Glomerular visceral epithelial cell (primary cell): ENCODE results near the gene B4GALNT3.
"Not testable (repeated sequence)": the region's sequence is repeated elsewhere in the genome, so short reads cannot be mapped to it uniquely, and the experiment has no call there.

Experiments used
- DNase-seq: peaks from one replicate; pipeline ENCODE4 v3.0.0-alpha.2; 2016; ENCODE audit errors: extremely low spot score

B4GALNT3 gene

DNA sequence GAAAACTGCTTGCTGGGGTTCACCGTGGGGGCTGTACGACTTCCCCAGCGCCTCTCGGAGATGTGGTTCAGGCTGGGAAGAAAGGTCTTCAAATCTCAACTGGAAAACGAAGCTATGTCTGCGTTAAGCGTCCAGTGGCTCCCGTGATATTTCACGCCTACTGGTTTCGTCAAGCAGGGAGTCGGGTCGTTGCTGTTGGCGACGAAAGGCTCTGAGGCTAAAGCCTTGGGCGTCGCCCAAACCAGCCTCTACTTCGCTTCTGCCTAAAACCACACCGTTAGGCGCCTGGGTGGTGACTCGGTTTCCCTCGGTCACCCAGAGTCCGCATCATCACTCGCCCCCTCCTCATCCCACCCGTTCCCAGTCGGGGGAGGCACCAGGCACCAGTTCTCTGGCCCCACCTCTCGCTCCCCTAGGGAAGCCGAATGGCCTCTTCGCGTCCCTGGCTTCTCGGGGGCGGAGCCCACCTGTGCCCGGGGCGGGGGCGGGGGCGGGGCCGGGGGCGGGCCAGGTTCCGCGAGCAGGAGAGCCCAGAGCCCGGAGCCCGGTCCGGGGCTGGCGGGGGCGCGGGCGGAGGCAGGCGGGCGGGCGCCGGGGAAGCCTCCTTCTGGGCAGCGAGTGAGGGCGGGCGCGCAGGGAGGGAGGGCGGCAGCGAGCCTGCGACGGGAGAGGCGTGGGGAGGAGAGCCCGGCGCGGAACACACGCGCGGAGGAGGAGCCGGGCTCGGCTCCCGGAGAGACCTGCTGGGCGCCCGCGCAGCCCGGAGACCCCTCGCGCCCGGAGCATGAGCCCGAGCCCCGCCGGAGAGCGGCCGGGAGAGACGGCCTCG is at the start of gene B4GALNT3:
B4GALNT3 (plus strand) TSS at position 510 of the 829 bp plus-strand sequence. CDS start 438 bp downstream, outside the sequence.
- DNase-seq: peak; percentile 24

DNA sequence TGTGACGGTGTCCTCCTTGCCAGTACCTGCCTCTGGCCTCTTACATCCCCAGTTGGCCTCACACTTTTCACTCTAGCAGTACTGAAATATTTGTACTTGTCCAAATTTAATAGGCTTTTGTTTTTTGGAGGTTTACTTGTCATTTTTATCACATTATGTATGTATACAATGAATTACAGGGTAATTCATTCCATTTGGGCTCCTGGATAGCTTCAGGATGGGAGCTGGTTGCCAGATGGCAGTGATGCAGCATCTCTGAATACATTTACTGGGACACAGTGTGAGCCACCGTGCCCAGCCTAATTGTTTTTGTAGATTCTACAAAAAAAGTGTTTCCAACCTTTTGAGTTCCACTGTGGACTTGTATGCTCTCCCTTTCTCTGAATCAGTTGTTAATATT is 44.9 kb upstream of the B4GALNT3 start:
- no peak for DNase-seq

- DNase-seq: no peak
Measured at GRCh38 chr12:418432-418831, 41.3 kb upstream of the B4GALNT3 start.

DNA sequence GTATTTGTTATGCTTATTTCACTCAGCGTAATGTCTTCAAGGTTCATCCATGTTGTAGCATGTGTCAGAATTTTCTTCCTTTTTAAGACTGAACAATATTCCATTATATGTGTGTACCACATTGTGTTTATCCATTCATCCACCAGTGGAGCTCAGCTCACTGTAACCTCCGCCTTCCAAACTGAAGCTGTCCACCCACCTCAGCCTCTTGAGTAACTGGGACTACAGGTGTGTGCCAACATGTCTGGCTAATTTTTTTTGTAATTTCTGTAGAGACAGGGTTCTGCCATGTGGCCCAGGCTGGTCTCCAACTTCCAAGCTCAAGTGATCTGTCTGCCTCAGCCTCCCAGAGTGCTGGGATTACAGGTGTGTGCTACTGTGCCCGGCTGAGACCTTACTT is 37.2 kb upstream of the B4GALNT3 start:
- DNase-seq: no peak

DNA sequence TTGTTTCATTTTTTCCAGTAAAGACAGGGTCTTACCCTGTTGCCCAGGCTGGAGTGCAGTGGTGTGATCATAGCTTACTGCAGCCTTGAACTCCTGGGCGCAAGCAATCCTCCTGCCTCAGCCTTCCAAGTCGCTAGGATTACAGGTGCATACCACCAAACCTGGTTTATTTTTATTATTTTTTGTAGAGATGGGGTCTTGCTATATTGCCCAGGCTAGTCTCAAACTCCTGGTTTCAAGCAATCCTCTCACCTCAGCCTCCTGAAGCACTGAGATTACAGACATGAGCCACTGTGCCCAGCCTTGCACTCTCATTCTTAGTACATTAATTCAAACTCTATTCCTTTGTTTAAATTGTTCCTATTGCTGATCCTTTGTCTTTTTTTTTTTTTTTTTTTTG is 24.0 kb upstream of the B4GALNT3 start:
- not testable (repeated sequence) for DNase-seq

GRCh38 chr12:442235-442884 is 17.4 kb upstream of the B4GALNT3 start:
- DNase-seq: peak; percentile 46

GRCh38 chr12:447141-447540 is 12.6 kb upstream of the B4GALNT3 start:
- DNase-seq: no peak

DNA sequence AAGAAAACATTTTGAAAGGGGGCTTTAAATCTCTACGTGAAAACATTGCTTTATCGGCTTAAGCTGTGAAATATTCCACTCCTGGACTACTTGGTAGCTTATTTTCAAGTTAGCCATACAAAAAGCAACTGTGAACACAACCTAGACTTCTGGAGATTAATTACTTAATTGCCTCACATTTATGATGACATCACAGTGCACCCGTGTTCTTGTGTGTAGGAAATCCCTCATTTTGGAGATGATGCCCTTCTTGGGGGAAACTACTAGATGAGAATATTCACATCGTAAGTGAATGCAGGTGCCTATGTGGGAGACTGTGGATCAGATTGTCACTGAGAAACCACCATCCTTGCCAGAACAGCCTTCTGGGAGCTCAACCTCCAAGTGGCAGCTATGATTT is 10.5 kb upstream of the B4GALNT3 start:
- DNase-seq: no peak

DNA sequence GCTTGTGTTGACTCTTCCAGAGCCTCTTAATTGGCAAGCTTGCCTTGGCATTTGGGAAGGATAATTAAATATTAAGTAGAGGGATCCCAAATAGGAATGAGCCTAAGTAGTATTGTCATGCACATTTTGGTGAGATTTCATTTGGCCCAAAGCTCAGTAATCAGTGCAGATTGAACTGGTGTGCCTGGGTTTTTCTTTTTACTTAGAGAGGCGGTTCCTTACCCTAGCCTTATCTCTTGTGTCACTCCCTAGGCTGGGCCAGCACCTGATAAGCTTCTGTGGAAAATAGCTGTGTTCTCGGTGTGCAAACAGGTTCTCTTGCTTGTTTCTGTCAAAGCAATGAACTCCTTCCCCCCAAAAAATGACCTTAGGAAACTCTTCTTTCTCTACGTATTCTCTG is 9.3 kb upstream of the B4GALNT3 start:
- no peak for DNase-seq

DNA sequence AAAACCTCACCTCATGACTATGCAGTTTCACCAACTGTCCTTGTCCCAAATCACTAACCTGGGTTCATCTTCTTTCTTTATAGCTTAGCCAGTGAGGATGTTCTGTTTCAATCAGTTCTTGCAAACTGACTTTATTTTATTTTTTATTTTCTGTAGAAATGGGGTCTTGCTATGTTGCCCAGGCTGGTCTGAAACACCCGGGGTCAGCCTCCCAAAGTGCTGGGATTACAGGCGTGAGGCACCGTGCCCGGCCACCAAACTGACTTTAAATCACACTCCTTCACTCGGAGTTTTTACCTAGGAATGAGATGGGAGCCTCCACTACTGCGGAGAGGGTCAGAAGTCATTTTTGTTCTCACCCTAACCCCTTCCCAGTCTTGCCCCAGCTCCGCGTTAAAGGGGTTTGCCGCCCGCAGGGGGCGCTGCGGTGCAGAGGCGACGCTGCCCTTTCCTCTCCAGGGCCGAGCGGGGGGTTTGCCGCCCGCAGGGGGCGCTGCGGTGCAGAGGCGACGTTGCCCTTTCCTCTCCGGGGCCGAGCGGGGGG is 7.0 kb upstream of the B4GALNT3 start:
- DNase-seq: no peak

DNA sequence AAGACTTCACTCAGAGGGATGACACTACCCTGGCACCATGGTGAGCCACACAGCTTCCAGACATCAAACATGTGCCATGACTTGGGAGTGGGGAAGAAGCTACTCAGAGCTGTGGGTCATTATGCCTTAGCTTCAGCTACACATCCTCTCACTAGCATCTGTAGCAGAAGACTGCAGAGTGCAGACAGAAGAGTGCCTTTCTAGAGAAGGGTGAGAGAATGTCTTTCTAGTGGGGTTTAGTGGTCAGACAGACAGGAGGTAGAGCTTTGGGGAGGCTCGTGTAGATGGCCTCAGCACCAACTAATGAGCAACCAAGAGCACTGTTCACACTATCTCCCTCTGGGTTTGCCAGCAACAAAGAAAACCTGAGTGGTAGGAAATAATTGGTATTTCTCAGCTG is 4.9 kb upstream of the B4GALNT3 start:
- DNase-seq: no peak

DNA sequence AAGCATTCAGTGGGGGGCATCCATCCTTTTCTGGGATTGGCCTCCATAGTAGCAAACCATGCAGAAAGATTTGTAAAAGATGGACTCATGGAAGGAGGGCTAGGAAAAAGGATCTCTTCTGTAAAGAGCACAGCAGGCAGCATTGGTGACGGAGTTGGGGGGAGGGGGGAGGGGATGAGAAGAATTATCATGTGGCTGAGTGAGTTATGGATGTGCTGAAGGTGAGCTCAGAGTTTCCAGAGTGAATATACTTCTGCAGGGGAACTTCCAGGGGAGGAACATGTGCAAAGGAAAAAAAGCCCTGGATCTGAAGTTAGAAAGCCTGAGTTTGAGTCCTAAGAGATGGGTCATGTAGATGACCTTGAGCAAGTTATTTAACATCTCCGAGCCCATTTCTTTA is 3.9 kb upstream of the B4GALNT3 start:
- no peak for DNase-seq

DNA sequence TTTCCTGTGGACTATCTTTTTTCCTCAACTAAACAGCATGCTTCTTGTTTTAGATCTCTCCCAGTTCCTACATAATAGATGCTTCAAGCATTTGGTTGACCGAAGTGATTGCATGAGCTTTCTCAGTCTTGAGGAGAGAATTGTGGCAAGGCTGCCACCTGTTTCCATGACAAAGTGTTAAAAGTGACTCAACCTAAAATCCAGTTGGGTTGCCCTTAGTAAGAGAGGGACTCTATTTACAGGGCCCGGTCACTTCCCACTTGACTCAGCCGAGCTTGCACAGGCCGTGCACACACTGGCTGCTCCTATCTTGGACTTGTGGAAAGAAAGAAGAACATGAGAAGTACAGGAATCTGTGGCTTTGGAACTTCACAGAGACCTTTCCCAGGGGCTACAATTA is 2.1 kb upstream of the B4GALNT3 start:
- DNase-seq: no peak

DNA sequence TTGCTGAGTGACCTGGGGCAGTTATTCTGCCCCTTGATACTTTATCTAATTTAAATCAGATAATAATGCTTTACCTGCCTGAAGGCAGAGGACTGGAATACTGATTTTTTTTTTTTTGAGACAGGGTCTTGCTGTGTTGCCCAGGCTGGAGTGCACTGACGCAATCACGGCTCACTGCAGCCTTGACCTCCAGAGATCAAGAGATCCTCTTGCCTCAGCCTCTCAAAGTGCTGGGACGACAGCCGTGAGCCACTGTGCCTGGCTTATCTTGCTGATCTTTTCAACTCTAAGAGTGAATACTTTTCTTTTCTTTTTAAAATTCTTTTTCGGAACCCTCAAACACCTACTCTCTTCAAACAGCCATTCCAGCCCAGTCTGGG is 699 bp upstream of the B4GALNT3 start:
- DNase-seq: no peak

- DNase-seq: peak; percentile 4
Measured at GRCh38 chr12:460261-461230, 807 bp downstream of the B4GALNT3 start.

DNA sequence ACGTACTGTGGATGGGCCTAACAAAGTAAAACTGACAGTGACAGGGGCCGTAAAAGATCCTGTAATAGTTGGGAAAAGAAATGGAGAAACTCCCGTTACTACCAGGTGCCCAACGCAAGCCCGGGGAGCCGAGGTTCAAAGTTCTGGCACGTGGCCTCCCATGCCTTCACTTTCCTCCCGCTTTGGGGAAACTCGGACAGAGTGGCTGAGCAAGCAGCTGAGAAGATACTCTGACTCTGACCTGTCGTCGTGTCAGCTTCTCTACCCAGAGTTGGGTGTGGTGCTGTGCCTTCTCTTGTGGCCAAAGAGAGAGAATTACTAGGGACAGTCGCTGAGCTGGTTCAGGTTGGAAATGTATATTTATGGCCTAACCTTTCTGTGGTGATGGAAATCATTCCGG is 1.7 kb downstream of the B4GALNT3 start:
- DNase-seq: no peak

- DNase-seq: no peak
Measured at GRCh38 chr12:462936-463705, 3.4 kb downstream of the B4GALNT3 start.

GRCh38 chr12:464484-465267 is 4.9 kb downstream of the B4GALNT3 start:
- peak; percentile 14 for DNase-seq

DNA sequence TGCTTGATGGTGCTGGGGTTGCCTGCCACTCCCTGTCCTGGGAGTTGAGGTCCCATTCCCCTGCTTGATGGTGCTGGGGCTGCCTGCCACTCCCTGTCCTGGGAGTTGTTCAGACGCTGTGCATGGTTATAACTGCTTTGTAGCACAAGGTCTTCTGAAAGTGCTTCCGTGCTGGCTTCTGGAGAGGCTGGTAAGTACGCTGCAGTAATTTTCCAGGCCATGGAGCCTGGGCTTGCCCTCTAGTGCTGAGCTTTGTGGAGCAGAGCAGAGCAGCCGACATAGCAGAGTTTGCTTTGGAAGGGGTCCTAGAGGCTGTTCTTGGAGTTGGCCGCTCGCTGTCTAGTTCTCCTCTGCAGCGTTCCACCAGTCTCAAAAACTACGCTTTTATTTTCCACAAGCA is 6.3 kb downstream of the B4GALNT3 start:
- DNase-seq: no peak

GRCh38 chr12:466762-467161 is 7.0 kb downstream of the B4GALNT3 start:
- DNase-seq: no peak
